Measurements from ENCODE around the gene POLD2.

GRCh38 chr7:44155191-44156185 lies 32.1 kb upstream of the POLD2 start:
- TF ChIP-seq, protein P1, sequence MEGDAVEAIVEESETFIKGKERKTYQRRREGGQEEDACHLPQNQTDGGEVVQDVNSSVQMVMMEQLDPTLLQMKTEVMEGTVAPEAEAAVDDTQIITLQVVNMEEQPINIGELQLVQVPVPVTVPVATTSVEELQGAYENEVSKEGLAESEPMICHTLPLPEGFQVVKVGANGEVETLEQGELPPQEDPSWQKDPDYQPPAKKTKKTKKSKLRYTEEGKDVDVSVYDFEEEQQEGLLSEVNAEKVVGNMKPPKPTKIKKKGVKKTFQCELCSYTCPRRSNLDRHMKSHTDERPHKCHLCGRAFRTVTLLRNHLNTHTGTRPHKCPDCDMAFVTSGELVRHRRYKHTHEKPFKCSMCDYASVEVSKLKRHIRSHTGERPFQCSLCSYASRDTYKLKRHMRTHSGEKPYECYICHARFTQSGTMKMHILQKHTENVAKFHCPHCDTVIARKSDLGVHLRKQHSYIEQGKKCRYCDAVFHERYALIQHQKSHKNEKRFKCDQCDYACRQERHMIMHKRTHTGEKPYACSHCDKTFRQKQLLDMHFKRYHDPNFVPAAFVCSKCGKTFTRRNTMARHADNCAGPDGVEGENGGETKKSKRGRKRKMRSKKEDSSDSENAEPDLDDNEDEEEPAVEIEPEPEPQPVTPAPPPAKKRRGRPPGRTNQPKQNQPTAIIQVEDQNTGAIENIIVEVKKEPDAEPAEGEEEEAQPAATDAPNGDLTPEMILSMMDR (IDR thresholded peaks at IDR 0.05; ENCODE audit: insufficient read depth, low read length, poor library complexity, severe bottlenecking) = no peak
- no peak for TF ChIP-seq EZH2phosphoT487 (conservative IDR thresholded peaks at IDR 0.05; ENCODE audit: low read length)

Data from SU-DHL-6 (cell line).